ENCODE results near the gene MDGA2. TPM values are rescaled to one million over a fixed set of nuclear protein-coding genes. Genes with fewer than 3 reads are reported as not detected.
A peak's percentile ranks its signal among the peaks of the same experiment; 100 is the strongest.

Gene MDGA2
- total and polyA plus RNA-seq, 2 experiments from 2014 or later, result 0.33 to 0.46 TPM

GRCh38 chr14:46885566-46885965, 789.8 kb downstream of the MDGA2 start:
- no peaks in the 10 kb centered on the region for H3K27me3 ChIP-seq
- H3K4me3 ChIP-seq, result no peak overlapping the region
- DNase-seq (ENCODE audit: low read depth in 1 of 2, low spot score in 1 of 2), result no peak
- no peaks in the 10 kb centered on the region for H3K9me3 ChIP-seq (ENCODE audit: low read depth)
- no peak overlapping the region for H3K27ac ChIP-seq
- H3K36me3 ChIP-seq, result no peaks in the 10 kb centered on the region
- no peaks in the 10 kb centered on the region for H3K4me1 ChIP-seq (ENCODE audit: low read depth)
- TF ChIP-seq CTCF (IDR thresholded peaks at IDR 0.05; ENCODE audit: low read depth, low read length), result no peak

GRCh38 chr14:46861753-46862152, 813.7 kb downstream of the MDGA2 start:
- TF ChIP-seq CTCF (IDR thresholded peaks at IDR 0.05; ENCODE audit: low read depth, low read length), result no peak
- Histone ChIP-seq H3K4me3 (no peak overlapping the region), H3K27me3 (no peaks in the 10 kb centered on the region), H3K4me1 (ENCODE audit: low read depth) (no peaks in the 10 kb centered on the region), H3K36me3 (no peaks in the 10 kb centered on the region), H3K9me3 (ENCODE audit: low read depth) (no peaks in the 10 kb centered on the region), H3K27ac (no peak overlapping the region)
- DNase-seq (ENCODE audit: low read depth in 1 of 2, low spot score in 1 of 2), result no peak

GRCh38 chr14:46840944-46841720, 834.3 kb downstream of the MDGA2 start:
- TF ChIP-seq CTCF (IDR thresholded peaks at IDR 0.05; ENCODE audit: low read depth, low read length), result no peak
- no peaks in the 10 kb centered on the region for H3K4me1 ChIP-seq (ENCODE audit: low read depth)
- no peaks in the 10 kb centered on the region for H3K36me3 ChIP-seq
- no peak overlapping the region for H3K4me3 ChIP-seq
- DNase-seq (ENCODE audit: low read depth in 1 of 2, low spot score in 1 of 2), result peak in 1 of 2 donors; percentile 2
- no peaks in the 10 kb centered on the region for H3K27me3 ChIP-seq
- no peak overlapping the region for H3K27ac ChIP-seq
- H3K9me3 ChIP-seq (ENCODE audit: low read depth), result no peaks in the 10 kb centered on the region

- no peak for TF ChIP-seq CTCF (IDR thresholded peaks at IDR 0.05; ENCODE audit: low read depth, low read length)
- Histone ChIP-seq H3K4me1 (ENCODE audit: low read depth) (no peaks in the 10 kb centered on the region), H3K27ac (no peak overlapping the region), H3K36me3 (no peaks in the 10 kb centered on the region), H3K27me3 (no peaks in the 10 kb centered on the region), H3K4me3 (no peak overlapping the region), H3K9me3 (ENCODE audit: low read depth) (no peaks in the 10 kb centered on the region)
- DNase-seq (ENCODE audit: low read depth in 1 of 2, low spot score in 1 of 2), result no peak
These were observed 855.1 kb downstream of the MDGA2 start for GRCh38 chr14:46820291-46820690.

GRCh38 chr14:46819117-46819516, 856.3 kb downstream of the MDGA2 start:
- TF ChIP-seq CTCF (IDR thresholded peaks at IDR 0.05; ENCODE audit: low read depth, low read length), result no peak
- H3K4me3 ChIP-seq, result no peak overlapping the region
- H3K36me3 ChIP-seq, result no peaks in the 10 kb centered on the region
- H3K4me1 ChIP-seq (ENCODE audit: low read depth), result no peaks in the 10 kb centered on the region
- no peaks in the 10 kb centered on the region for H3K27me3 ChIP-seq
- no peak overlapping the region for H3K27ac ChIP-seq
- no peaks in the 10 kb centered on the region for H3K9me3 ChIP-seq (ENCODE audit: low read depth)
- no peak for DNase-seq (ENCODE audit: low read depth in 1 of 2, low spot score in 1 of 2)

Data from cardiac muscle cell (in vitro differentiated cells and primary cell).